ENCODE measurements around the gene DNAJC15.

Gene DNAJC15

DNA sequence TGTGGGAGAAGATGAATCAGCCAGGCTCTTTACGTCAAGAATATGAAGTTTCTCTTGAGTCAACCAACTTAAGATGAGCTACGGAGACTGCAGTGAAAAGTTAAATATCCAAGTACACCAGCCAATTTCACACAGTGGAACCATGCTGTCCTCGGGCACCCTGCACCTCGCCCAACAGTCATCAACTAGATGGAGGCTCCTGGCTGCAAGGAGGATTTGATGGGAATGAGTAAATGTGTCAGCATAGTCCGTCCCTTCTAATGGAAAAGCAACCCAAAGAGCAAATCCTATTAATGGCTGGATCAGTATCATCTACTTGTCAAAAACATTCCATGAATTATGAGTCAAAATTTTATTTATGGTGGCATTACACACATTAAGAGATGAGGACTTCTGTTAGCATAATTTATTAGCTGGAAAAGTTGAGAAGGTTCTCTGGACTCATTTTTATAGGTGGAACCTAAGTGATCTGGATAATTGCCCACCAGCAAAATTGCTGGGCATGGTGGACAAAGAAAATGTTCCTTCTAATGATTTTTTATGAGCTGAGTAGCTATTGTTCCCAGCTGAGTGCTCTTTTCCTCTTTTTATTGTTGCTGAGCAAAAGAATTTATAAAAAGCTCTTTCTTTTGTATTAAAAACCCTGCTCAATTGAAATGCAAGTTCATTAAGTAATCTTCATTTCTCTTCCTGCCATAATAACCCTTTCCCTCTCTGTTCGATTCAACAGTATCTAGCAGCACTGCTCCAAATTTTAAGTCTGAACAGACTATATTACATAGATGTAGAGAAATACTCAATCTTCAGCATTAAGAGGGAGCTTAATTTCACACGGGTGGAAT is 88.4 kb downstream of the DNAJC15 start:
- DNase-seq (ENCODE audit: extremely low spot score): no peak
- TF ChIP-seq, protein P1, sequence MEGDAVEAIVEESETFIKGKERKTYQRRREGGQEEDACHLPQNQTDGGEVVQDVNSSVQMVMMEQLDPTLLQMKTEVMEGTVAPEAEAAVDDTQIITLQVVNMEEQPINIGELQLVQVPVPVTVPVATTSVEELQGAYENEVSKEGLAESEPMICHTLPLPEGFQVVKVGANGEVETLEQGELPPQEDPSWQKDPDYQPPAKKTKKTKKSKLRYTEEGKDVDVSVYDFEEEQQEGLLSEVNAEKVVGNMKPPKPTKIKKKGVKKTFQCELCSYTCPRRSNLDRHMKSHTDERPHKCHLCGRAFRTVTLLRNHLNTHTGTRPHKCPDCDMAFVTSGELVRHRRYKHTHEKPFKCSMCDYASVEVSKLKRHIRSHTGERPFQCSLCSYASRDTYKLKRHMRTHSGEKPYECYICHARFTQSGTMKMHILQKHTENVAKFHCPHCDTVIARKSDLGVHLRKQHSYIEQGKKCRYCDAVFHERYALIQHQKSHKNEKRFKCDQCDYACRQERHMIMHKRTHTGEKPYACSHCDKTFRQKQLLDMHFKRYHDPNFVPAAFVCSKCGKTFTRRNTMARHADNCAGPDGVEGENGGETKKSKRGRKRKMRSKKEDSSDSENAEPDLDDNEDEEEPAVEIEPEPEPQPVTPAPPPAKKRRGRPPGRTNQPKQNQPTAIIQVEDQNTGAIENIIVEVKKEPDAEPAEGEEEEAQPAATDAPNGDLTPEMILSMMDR (IDR thresholded peaks at IDR 0.05; ENCODE audit: control extremely low read depth, extremely low read depth, low read depth, missing control alignments): no peak
- POLR2A ChIA-PET: no interaction called here
- CTCF ChIA-PET: interaction anchor here (1.3 to 2.4 kb wide), 7 partner anchors 12 to 145 kb away, joined by 3 to 8 read pairs (median 5); no protein-coding TSS in a partner anchor

DNA sequence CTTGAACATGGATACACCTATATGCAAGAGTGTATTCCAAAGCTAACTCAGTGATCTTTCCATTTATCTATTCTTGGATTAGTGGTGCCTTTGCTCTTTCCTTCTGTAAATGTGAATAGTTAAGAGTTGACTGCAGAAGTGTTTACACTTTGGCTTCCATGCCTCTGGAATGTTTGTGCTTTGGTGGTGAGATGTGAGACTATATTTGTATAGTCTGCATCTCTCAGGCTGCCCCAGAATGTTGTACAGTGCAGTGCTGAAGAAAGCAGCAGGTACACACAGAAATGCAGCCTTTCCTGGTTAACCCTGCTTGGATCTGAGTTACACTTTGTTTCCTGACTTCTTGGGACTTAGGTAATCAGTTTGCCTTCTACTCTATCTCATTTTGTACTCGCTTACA is 90.2 kb downstream of the DNAJC15 start:
- POLR2A ChIA-PET: no interaction called here
- CTCF ChIA-PET: interaction anchor here (1.8 kb wide), 1 partner anchor 31 kb away, joined by 5 read pairs; no protein-coding TSS in a partner anchor
- TF ChIP-seq, protein P1 (IDR thresholded peaks at IDR 0.05; ENCODE audit: control extremely low read depth, extremely low read depth, low read depth, missing control alignments): no peak
- DNase-seq (ENCODE audit: extremely low spot score): no peak

DNA sequence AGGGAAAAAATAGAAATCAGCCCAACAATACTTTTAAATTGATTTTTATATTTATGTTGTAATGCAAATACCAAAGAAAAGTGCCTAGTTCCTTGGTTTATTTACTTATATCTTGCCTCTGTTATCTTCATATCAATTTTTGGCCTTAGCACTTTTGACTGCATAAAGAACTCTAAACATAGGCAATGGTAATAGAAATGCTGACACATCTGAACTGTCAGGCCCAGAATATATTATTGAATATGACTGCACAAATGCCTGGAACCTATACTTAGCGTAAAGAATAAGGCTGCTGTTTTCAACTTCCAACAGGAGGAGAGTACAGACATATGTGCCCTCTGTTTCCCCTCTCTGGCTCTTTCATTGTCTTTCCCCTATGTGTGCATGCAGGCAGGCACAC is 91.1 kb downstream of the DNAJC15 start:
- no peak for DNase-seq (ENCODE audit: extremely low spot score)
- ChIA-PET POLR2A (no interaction called here), CTCF (no interaction called here)
- TF ChIP-seq, protein P1 (IDR thresholded peaks at IDR 0.05; ENCODE audit: control extremely low read depth, extremely low read depth, low read depth, missing control alignments): no peak

DNA sequence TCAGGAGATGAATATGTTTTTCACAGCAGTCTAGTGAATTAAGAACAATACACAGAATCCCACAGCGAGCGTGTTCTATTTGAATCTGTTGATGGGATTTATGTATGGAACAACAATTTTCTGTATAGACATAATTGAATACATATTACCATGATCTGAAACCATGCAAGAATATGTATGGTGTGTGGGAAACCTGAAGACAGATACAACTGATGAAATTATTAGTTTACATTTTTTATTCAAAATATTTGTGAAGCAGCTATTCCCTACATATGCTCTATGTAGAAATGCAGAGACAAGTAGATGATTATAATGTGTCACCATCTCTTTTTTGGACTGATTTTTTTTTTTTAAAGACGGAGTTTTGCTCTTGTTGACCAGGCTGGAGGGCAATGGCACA is 91.8 kb downstream of the DNAJC15 start:
- ChIA-PET CTCF (interaction anchor here (1.5 kb wide), 1 partner anchor 9 kb away, joined by 4 read pairs; no protein-coding TSS in a partner anchor), POLR2A (no interaction called here)
- TF ChIP-seq, protein P1 (IDR thresholded peaks at IDR 0.05; ENCODE audit: control extremely low read depth, extremely low read depth, low read depth, missing control alignments): no peak
- DNase-seq (ENCODE audit: extremely low spot score): no peak

DNA sequence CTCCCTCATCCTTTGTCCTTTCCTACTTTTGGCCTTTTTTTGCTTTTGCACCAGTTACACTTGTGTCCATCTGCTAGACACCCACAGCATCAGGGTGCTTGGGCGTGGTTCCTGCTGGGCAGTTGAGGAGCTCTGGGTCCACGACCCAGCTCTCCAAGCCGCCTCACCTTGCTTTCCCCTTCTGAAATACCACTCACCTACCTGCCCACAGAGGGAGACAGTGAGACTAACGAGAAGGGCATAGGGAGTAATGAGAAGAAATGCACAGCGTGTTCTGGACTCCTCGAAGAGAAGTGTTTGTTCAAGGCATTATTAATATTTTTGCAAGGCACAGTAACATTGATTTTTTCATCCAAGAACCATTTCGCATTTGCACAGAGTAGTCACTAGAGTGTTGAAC is 92.9 kb downstream of the DNAJC15 start:
- ChIA-PET POLR2A (no interaction called here), CTCF (interaction anchor here (1.5 kb wide), 2 partner anchors 10 to 40 kb away, joined by 4 to 5 read pairs; no protein-coding TSS in a partner anchor)
- TF ChIP-seq, protein P1 (IDR thresholded peaks at IDR 0.05; ENCODE audit: control extremely low read depth, extremely low read depth, low read depth, missing control alignments): no peak
- DNase-seq (ENCODE audit: extremely low spot score): no peak

DNA sequence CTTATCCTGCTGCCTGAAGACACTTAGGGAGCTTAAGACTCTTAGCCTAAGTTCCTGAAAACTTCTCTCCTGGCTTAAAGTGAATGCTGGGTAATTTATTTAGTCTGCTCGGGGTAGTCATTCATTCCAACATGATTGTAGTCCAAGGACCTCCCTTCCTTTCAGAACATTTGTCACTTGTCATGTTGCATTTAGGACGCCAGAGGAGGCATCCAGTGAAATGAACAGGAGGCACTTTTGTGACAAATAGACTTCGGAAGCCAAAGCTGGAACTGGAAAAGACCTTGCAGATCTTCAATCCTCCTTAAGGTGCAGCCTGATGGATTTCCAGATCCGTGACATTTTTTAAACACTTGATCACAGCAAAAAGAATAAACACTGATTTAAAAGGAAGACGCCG is 95.1 kb downstream of the DNAJC15 start:
- no peak for DNase-seq (ENCODE audit: extremely low spot score)
- CTCF ChIA-PET: no interaction called here
- TF ChIP-seq, protein P1 (IDR thresholded peaks at IDR 0.05; ENCODE audit: control extremely low read depth, extremely low read depth, low read depth, missing control alignments): no peak
- POLR2A ChIA-PET: no interaction called here

All from GM10248 (cell line).